LNCaP clone FGC (cell line): Measurements from ENCODE around the gene GPR25.

ENCODE experiments used
- DNase-seq: peaks from one replicate; pipeline ENCODE4 v3.0.0-alpha.2; 2011; ENCODE audit warnings: low read depth
- H3K4me3 ChIP-seq: 2 replicates; pipeline ENCODE4 v1.5.1; 2011; ENCODE audit warnings: mild to moderate bottlenecking, low read depth, low read length, control low read depth
- CTCF ChIP-seq: IDR thresholded peaks from 2 replicates; pipeline ENCODE4 v1.5.1; 2012; ENCODE audit warnings: mild to moderate bottlenecking; ENCODE audit not compliant: control insufficient read depth, insufficient read depth; ENCODE audit errors: extremely low read depth

Gene GPR25

GRCh38 chr1:200897259-200897658 lies 24.5 kb downstream of the GPR25 start:
- no peak for TF ChIP-seq CTCF
- no peak for DNase-seq
- no peak overlapping the region for H3K4me3 ChIP-seq

GRCh38 chr1:200899015-200899386 lies 26.2 kb downstream of the GPR25 start:
- no peak for TF ChIP-seq CTCF
- H3K4me3 ChIP-seq, result no peak overlapping the region
- DNase-seq, result no peak

- no peak for TF ChIP-seq CTCF
- no peak for DNase-seq
- no peak overlapping the region for H3K4me3 ChIP-seq
Observed at GRCh38 chr1:200899451-200899915, 26.7 kb downstream of the GPR25 start.

GRCh38 chr1:200899954-200900867 lies 27.4 kb downstream of the GPR25 start:
- no peak for TF ChIP-seq CTCF
- DNase-seq, result no peak
- no peak overlapping the region for H3K4me3 ChIP-seq

- no peak for TF ChIP-seq CTCF
- H3K4me3 ChIP-seq, result no peak overlapping the region
- DNase-seq, result no peak
Observed at GRCh38 chr1:200900877-200901276, 28.1 kb downstream of the GPR25 start.

- DNase-seq, result no peak
- H3K4me3 ChIP-seq, result no peak overlapping the region
- TF ChIP-seq CTCF, result no peak
Observed at GRCh38 chr1:200901350-200901749, 28.6 kb downstream of the GPR25 start.

- no peak for TF ChIP-seq CTCF
- DNase-seq, result no peak
Observed at GRCh38 chr1:200901796-200902444, 29.1 kb downstream of the GPR25 start.

More at GRCh38 chr1:200901796-200902444, 29.1 kb downstream of the GPR25 start:
- H3K4me3 ChIP-seq, result no peak overlapping the region
